Ectodermal cell (in vitro differentiated cells): ENCODE measurements around the gene ZNF341. TPM values are rescaled to one million over a fixed set of nuclear protein-coding genes. Genes with fewer than 3 reads are reported as not detected.
A peak's percentile ranks its signal among the peaks of the same experiment; 100 is the strongest.

ENCODE experiments used
- H3K27ac ChIP-seq: 2 replicates; pipeline ENCODE4 v1.7.0; 2013; ENCODE audit warnings: mild to moderate bottlenecking, low read depth, low read length; ENCODE audit not compliant: insufficient read depth, poor library complexity, severe bottlenecking
- H3K27me3 ChIP-seq: 2 replicates; pipeline ENCODE4 v1.7.0; 2013; ENCODE audit warnings: mild to moderate bottlenecking, low read length; ENCODE audit not compliant: insufficient read depth, control insufficient read depth, poor library complexity, severe bottlenecking
- H3K36me3 ChIP-seq: one replicate; pipeline ENCODE4 v1.7.0; 2013; ENCODE audit warnings: low read length; ENCODE audit not compliant: control insufficient read depth, insufficient read depth
- H3K4me1 ChIP-seq: one replicate; pipeline ENCODE4 v1.7.0; 2013; ENCODE audit warnings: low read length; ENCODE audit not compliant: control insufficient read depth, insufficient read depth
- H3K4me3 ChIP-seq: 2 replicates; pipeline ENCODE4 v1.7.0; 2013; ENCODE audit warnings: low read depth, low read length, control low read depth; ENCODE audit not compliant: insufficient read depth
- H3K9me3 ChIP-seq: 2 replicates; pipeline ENCODE4 v1.7.0; 2013; ENCODE audit warnings: mild to moderate bottlenecking, low read length, moderate library complexity; ENCODE audit not compliant: control insufficient read depth
- WGBS, 2 experiments: methylation state at CpG; one replicate each; pipeline ENCODE4 v1.1.7; 2013; ENCODE audit warnings: missing lambda C conversion rate in 2 of 2; 5-methylcytosine and 5-hydroxymethylcytosine counted together
- polyA plus RNA-seq, 4 experiments: library from polyadenylated mRNA; stranded (reverse); fragments of 50-300 nt; gene quantifications; one replicate each; pipeline ENCODE4 v1.2.3, GENCODE V29; 2013

ZNF341 gene
- polyA plus RNA-seq (2013, experiment 1 of 4), result 4.0 TPM
- polyA plus RNA-seq (2013, experiment 2 of 4), result 3.6 TPM
- polyA plus RNA-seq (2013, experiment 3 of 4), result 3.5 TPM
- 3.4 TPM for polyA plus RNA-seq (2013, experiment 4 of 4)

GRCh38 chr20:33731693-33732165 lies at the start of gene ZNF341:
Gene ZNF341 (plus strand): TSS chr20:33731996. CDS start chr20:33732022, 26 bp downstream.
- Histone ChIP-seq H3K9me3 (no peaks in the 10 kb centered on the region), H3K4me3 (peak within 1 kb of the TSS; percentile 44), H3K4me1 (peaks cover 4% of the 10 kb centered on the region), H3K36me3 (no peaks in the 10 kb centered on the region), H3K27ac (peak within 1 kb of the TSS; percentile 74), H3K27me3 (no peaks in the 10 kb centered on the region)
- 7% methylated on average over 57 of the region's 57 CpGs for WGBS, 2 experiments

- peak overlapping the region; percentile 87 for H3K27ac ChIP-seq
- no peaks in the 10 kb centered on the region for H3K9me3 ChIP-seq
- WGBS, 2 experiments, result 28% methylated on average over 10 of the region's 10 CpGs
- no peaks in the 10 kb centered on the region for H3K27me3 ChIP-seq
- H3K4me3 ChIP-seq, result peak overlapping the region; percentile 66
- peaks cover 4% of the 10 kb centered on the region for H3K36me3 ChIP-seq
- peaks cover 10% of the 10 kb centered on the region for H3K4me1 ChIP-seq
Observed at GRCh38 chr20:33684533-33685327, 47.1 kb upstream of the ZNF341 start.

GRCh38 chr20:33685328-33686099 lies 46.3 kb upstream of the ZNF341 start:
- no peaks in the 10 kb centered on the region for H3K9me3 ChIP-seq
- H3K27me3 ChIP-seq, result no peaks in the 10 kb centered on the region
- H3K4me3 ChIP-seq, result peak overlapping the region; percentile 66
- H3K27ac ChIP-seq, result peak overlapping the region; percentile 87
- peaks cover 10% of the 10 kb centered on the region for H3K4me1 ChIP-seq
- H3K36me3 ChIP-seq, result peaks cover 2% of the 10 kb centered on the region
- 1 to 2% methylated on average over 53 of the region's 53 CpGs for WGBS, 2 experiments

GRCh38 chr20:33686100-33686983 lies 45.5 kb upstream of the ZNF341 start, which contains the start of gene E2F1:
Gene E2F1 (minus strand): TSS chr20:33686385. CDS start chr20:33686264, 121 bp downstream.
- Histone ChIP-seq H3K4me3 (peak within 1 kb of the TSS; percentile 66), H3K4me1 (peaks cover 10% of the 10 kb centered on the region), H3K9me3 (no peaks in the 10 kb centered on the region), H3K36me3 (no peaks in the 10 kb centered on the region), H3K27ac (peak within 1 kb of the TSS; percentile 65), H3K27me3 (no peaks in the 10 kb centered on the region)
- 3% methylated on average over 101 of the region's 101 CpGs for WGBS, 2 experiments

GRCh38 chr20:33686984-33687366 lies 44.8 kb upstream of the ZNF341 start:
- Histone ChIP-seq H3K36me3 (no peaks in the 10 kb centered on the region), H3K27ac (no peak overlapping the region), H3K27me3 (no peaks in the 10 kb centered on the region), H3K9me3 (no peaks in the 10 kb centered on the region), H3K4me1 (peaks cover 10% of the 10 kb centered on the region), H3K4me3 (no peak overlapping the region)
- WGBS, 2 experiments, result 82 to 84% methylated on average over 14 of the region's 14 CpGs

GRCh38 chr20:33687370-33687915 lies 44.4 kb upstream of the ZNF341 start:
- no peaks in the 10 kb centered on the region for H3K27me3 ChIP-seq
- H3K27ac ChIP-seq, result no peak overlapping the region
- no peaks in the 10 kb centered on the region for H3K9me3 ChIP-seq
- H3K4me3 ChIP-seq, result no peak overlapping the region
- peaks cover 10% of the 10 kb centered on the region for H3K4me1 ChIP-seq
- no peaks in the 10 kb centered on the region for H3K36me3 ChIP-seq
- WGBS, 2 experiments, result 90 to 91% methylated on average over 8 of the region's 8 CpGs

GRCh38 chr20:33687993-33688937 lies 43.5 kb upstream of the ZNF341 start:
- no peaks in the 10 kb centered on the region for H3K27me3 ChIP-seq
- 90 to 93% methylated on average over 3 of the region's 3 CpGs for WGBS, 2 experiments
- H3K4me3 ChIP-seq, result no peak overlapping the region
- no peak overlapping the region for H3K27ac ChIP-seq
- no peaks in the 10 kb centered on the region for H3K9me3 ChIP-seq
- H3K4me1 ChIP-seq, result peaks cover 12% of the 10 kb centered on the region
- H3K36me3 ChIP-seq, result no peaks in the 10 kb centered on the region

- peaks cover 19% of the 10 kb centered on the region for H3K4me1 ChIP-seq
- H3K27me3 ChIP-seq, result no peaks in the 10 kb centered on the region
- H3K36me3 ChIP-seq, result no peaks in the 10 kb centered on the region
- H3K9me3 ChIP-seq, result no peaks in the 10 kb centered on the region
- no peak overlapping the region for H3K4me3 ChIP-seq
- H3K27ac ChIP-seq, result no peak overlapping the region
- WGBS, 2 experiments, result 90 to 91% methylated on average over 3 of the region's 3 CpGs
Observed at GRCh38 chr20:33688938-33689424, 42.8 kb upstream of the ZNF341 start.
